Calu3 (cell line): ENCODE measurements around the gene KCTD1. TPM values are rescaled to one million over a fixed set of nuclear protein-coding genes. Genes with fewer than 3 reads are reported as not detected.
A peak's percentile ranks its signal among the peaks of the same experiment; 100 is the strongest.

Experiments
- BruUV-seq: library from RNA; stranded (reverse); fragments of 400-500 nt; replicated peaks from 2 replicates; lab custom pipeline; 2021; lab: Mats Ljungman, UMichigan
- CTCF ChIA-PET: fragments of 300-600 bp; sonication (Branson Sonifier 250); formaldehyde crosslinking; loops from one replicate; lab custom pipeline; 2022; ENCODE audit warnings: antibody characterized with exemption; lab: Charles Lee
- DNase-seq: peaks from one replicate; pipeline ENCODE4 v3.0.0; 2022
- H3K27ac Mint-ChIP-seq: one replicate; pipeline ENCODE4 v1.8.0; 2022; ENCODE audit warnings: mixed read lengths; ENCODE audit not compliant: unreplicated experiment
- H3K27me3 Mint-ChIP-seq: one replicate; pipeline ENCODE4 v1.8.0; 2022; ENCODE audit warnings: mixed read lengths; ENCODE audit not compliant: unreplicated experiment
- H3K36me3 Mint-ChIP-seq: one replicate; pipeline ENCODE4 v1.8.0; 2022; ENCODE audit warnings: mild to moderate bottlenecking, moderate library complexity, mixed read lengths; ENCODE audit not compliant: insufficient read depth, unreplicated experiment
- H3K4me1 Mint-ChIP-seq: one replicate; pipeline ENCODE4 v1.8.0; 2022; ENCODE audit warnings: mild to moderate bottlenecking, low read depth, mixed read lengths; ENCODE audit not compliant: unreplicated experiment
- H3K4me3 Mint-ChIP-seq: one replicate; pipeline ENCODE4 v1.8.0; 2022; ENCODE audit warnings: mild to moderate bottlenecking, low read depth, moderate library complexity, mixed read lengths; ENCODE audit not compliant: unreplicated experiment
- H3K9me3 Mint-ChIP-seq: one replicate; pipeline ENCODE4 v1.8.0; 2022; ENCODE audit warnings: low read depth, mixed read lengths; ENCODE audit not compliant: unreplicated experiment
- CTCF ChIP-seq: fragments of 200-600 bp; IDR thresholded peaks from one replicate; pipeline ENCODE4 v1.8.0; 2022; ENCODE audit warnings: antibody characterized with exemption; ENCODE audit not compliant: unreplicated experiment
- intact Hi-C: fragments of 100-400 bp; cut with micrococcal nuclease; formaldehyde crosslinking; loops from one replicate; pipeline ENCODE4 v1.10.0; 2022; ENCODE audit not compliant: unreplicated experiment
- total RNA-seq: library from RNA; stranded (reverse); gene quantifications from 2 replicates; pipeline ENCODE4 v1.2.3, GENCODE V29; 2022

Gene KCTD1
- total RNA-seq, 1 experiment from 2014 or later: 54.1 TPM

GRCh38 chr18:26579941-26580618 lies 31.7 kb upstream of the KCTD1 start:
- no TSS peak for BruUV-seq
- CTCF ChIA-PET: interaction anchor here (0.6 to 1.6 kb wide), 6 partner anchors 11 to 265 kb away, joined by 3 to 7 read pairs (median 5); no protein-coding TSS in a partner anchor
- no peaks in the 10 kb centered on the region for H3K27me3 Mint-ChIP-seq
- peaks cover 7% of the 10 kb centered on the region for H3K36me3 Mint-ChIP-seq
- intact Hi-C loops: no loop called here
- TF ChIP-seq CTCF: no peak
- peak overlapping the region; percentile 90 for H3K27ac Mint-ChIP-seq
- peak overlapping the region; percentile 50 for H3K4me3 Mint-ChIP-seq
- H3K4me1 Mint-ChIP-seq: peaks cover 32% of the 10 kb centered on the region
- no peaks in the 10 kb centered on the region for H3K9me3 Mint-ChIP-seq
- peak; percentile 81 for DNase-seq

DNA sequence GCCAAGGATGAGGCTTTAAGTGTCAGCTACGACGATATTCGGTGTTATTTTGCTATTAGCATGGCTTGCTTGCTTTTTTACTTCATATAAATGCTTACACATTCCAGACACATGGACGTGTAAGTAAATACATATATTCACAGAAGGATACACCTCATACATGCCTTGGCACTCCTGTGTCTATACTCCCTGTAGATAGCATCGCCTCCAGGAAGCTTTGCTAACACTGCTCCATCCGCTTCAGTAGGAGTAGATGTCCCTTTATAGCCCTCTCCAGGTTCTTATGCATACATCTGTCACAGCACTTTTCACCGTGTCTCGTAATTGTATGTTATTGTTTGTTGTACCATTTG lies 27.5 kb upstream of the KCTD1 start:
- Mint-ChIP-seq H3K9me3 (no peaks in the 10 kb centered on the region), H3K27ac (peak overlapping the region; percentile 77), H3K27me3 (no peaks in the 10 kb centered on the region), H3K36me3 (peaks cover 7% of the 10 kb centered on the region), H3K4me3 (peak overlapping the region; percentile 66), H3K4me1 (peaks cover 39% of the 10 kb centered on the region)
- intact Hi-C loops: no loop called here
- TF ChIP-seq CTCF: no peak
- CTCF ChIA-PET: no interaction called here
- BruUV-seq: no TSS peak
- DNase-seq: no peak

GRCh38 chr18:26574958-26575864 lies 26.9 kb upstream of the KCTD1 start:
- BruUV-seq: no TSS peak
- H3K4me1 Mint-ChIP-seq: peaks cover 34% of the 10 kb centered on the region
- no peaks in the 10 kb centered on the region for H3K27me3 Mint-ChIP-seq
- no peaks in the 10 kb centered on the region for H3K9me3 Mint-ChIP-seq
- H3K36me3 Mint-ChIP-seq: peaks cover 5% of the 10 kb centered on the region
- DNase-seq: peak; percentile 40
- peak overlapping the region; percentile 77 for H3K27ac Mint-ChIP-seq
- TF ChIP-seq CTCF: no peak
- CTCF ChIA-PET: no interaction called here
- H3K4me3 Mint-ChIP-seq: peak overlapping the region; percentile 66
- intact Hi-C loops: no loop called here

DNA sequence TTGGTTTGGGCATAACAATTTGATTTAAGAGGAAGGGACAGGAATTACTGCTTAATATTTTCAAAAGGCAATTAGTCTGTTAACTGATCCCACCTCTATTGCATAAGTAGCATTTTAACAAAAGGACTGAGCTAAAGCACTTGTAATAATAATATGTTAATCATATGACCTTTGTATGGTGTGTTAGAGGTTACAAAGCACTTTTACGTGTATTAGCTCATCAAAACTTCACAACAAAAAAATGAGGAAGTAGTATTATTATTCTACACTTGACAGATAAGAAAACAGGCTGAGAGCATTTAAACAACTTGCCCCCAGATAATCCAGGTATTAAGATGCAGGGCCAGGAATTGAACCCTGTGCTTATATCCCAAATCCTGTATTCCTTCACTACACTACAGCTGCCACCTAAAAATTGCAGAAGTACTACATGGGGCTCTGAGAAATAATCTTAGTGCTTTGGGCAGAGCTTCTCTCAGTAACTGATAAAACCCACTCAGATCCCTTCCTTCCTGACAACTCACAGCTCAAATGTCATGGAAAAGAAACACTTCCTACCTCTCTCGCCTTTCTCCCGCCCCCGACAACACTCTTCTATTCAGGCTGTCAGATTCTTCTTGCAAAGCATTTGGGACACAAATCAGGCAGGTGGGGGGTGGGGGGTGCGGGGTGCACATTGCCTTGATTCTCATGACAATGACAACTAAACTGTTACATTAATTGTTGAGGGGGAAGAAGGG lies 20.7 kb upstream of the KCTD1 start:
- no peak overlapping the region for H3K4me3 Mint-ChIP-seq
- no TSS peak for BruUV-seq
- TF ChIP-seq CTCF: no peak
- H3K36me3 Mint-ChIP-seq: no peaks in the 10 kb centered on the region
- CTCF ChIA-PET: interaction anchor here (0.5 to 2.2 kb wide), 10 partner anchors 11 to 314 kb away, joined by 3 to 7 read pairs (median 4); partner anchors contain the start of gene KCTD1
- peak overlapping the region; percentile 60 for H3K27ac Mint-ChIP-seq
- DNase-seq: no peak
- H3K4me1 Mint-ChIP-seq: peaks cover 9% of the 10 kb centered on the region
- H3K9me3 Mint-ChIP-seq: no peaks in the 10 kb centered on the region
- H3K27me3 Mint-ChIP-seq: no peaks in the 10 kb centered on the region
- intact Hi-C loops: no loop called here
